ENCODE results near the gene ATG7. TPM values are rescaled to one million over a fixed set of nuclear protein-coding genes. Genes with fewer than 3 reads are reported as not detected.
A peak's percentile ranks its signal among the peaks of the same experiment; 100 is the strongest.

Gene ATG7
- total and polyA plus RNA-seq, 10 of the 15 experiments (the other 5 are each of a cell fraction or from before 2014, with no cell fraction given), result 13.5 to 49.5 (median 26.4) TPM

DNA sequence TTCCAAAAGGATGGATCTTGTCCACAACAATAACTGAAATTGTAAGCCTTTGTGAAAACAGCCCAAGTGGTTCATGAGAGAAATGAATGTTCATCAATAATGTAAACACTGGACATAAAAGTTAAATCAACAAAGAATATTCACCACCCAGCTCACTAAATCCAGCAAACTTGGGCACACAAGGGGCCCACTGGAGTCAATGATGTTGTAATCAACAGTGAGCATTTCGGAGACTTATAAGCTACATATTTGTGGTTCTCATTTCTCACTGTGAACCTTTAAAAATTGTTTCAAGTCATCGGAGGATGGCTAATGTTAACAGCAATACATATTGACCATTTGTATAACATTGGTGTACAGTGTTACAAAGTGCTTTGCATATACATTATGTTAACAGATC lies 308.4 kb downstream of the ATG7 start (continued):
- TF ChIP-seq, protein P1, sequence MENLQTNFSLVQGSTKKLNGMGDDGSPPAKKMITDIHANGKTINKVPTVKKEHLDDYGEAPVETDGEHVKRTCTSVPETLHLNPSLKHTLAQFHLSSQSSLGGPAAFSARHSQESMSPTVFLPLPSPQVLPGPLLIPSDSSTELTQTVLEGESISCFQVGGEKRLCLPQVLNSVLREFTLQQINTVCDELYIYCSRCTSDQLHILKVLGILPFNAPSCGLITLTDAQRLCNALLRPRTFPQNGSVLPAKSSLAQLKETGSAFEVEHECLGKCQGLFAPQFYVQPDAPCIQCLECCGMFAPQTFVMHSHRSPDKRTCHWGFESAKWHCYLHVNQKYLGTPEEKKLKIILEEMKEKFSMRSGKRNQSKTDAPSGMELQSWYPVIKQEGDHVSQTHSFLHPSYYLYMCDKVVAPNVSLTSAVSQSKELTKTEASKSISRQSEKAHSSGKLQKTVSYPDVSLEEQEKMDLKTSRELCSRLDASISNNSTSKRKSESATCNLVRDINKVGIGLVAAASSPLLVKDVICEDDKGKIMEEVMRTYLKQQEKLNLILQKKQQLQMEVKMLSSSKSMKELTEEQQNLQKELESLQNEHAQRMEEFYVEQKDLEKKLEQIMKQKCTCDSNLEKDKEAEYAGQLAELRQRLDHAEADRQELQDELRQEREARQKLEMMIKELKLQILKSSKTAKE (IDR thresholded peaks at IDR 0.05; ENCODE audit: low read depth, poor library complexity, severe bottlenecking), result no peak
- TF ChIP-seq TCF3 (IDR thresholded peaks at IDR 0.05; ENCODE audit: borderline replicate concordance, insufficient read depth, low read depth, low read length), result no peak

DNA sequence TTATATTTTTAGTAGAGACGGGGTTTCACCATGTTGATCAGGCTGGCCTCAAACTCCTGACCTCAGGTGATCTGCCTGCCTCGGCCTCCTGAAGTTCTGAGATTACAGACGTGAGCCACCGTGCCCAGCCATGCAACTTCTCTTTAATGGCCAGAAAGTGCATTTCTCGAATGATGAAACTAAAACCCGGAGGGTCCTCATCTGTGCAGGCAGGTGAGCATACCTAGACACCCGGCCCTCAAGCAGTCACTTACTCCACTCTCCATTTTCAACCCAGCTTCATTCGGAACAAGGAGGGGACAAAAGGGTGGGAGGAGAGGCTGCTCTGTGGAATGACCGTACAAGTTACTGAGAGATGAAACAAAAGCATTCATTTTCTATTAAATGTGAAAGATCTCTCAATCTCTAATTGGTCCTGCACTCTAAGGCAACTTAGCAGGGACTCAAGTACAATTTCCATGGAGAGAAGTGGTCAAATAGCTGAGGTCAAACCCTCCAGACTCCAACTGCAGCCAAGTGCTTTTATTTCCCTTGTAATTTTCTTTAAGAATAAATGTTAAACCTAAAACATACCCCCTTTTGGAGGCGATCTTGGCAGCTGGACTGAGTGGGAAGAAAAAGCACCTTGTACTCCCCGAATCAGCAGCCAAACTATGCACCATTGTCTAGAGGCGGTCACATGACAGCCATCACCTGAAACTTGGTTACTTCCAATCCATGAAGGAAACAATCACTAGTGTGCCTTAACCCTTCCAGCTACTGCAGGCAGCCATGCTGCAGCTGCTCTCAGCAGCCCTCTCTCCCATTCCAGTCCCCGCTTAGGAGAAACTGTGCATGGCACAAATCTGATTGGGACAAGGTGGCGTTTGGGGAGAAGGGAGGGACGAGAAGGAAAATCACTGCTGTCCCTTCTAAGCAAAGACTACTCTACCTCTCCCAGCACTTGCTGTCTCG lies 309.3 kb downstream of the ATG7 start:
- SMC1A ChIA-PET (ENCODE audit: uncharacterized antibody, unreplicated experiment), result interaction anchor here (1.0 to 1.6 kb wide), 5 partner anchors 43 to 110 kb away, joined by 3 to 4 read pairs (median 3); no protein-coding TSS in a partner anchor
- in situ Hi-C loops (cut with MboI) (no loop called here), intact Hi-C loops (cut with micrococcal nuclease; ENCODE audit: unreplicated experiment) (loop anchor here (5.0 kb wide), 1 partner anchor 61 kb away; the partner anchor contains the start of gene VGLL4)
- CTCF ChIA-PET, result interaction anchor here (0.5 to 1.3 kb wide), 4 partner anchors 66 to 725 kb away, joined by 3 read pairs; no protein-coding TSS in a partner anchor
- peaks cover 2 to 5% of the 10 kb centered on the region in 2 experiments; a peak in 3 of 4 replicates for H3K36me3 ChIP-seq (ENCODE audit: control insufficient read depth in 2 of 2, insufficient read depth in 2 of 2, low read length in 1 of 2)
- RAD21 ChIA-PET (ENCODE audit: unreplicated experiment), result interaction anchor here (1.1 to 2.7 kb wide), 3 partner anchors 18 to 199 kb away, joined by 3 to 12 read pairs (median 3); partner anchors contain the start of gene VGLL4
- peaks cover 3% of the 10 kb centered on the region; the same call in 1 of the 2 replicates for H4K20me1 ChIP-seq (ENCODE audit: control insufficient read depth, insufficient read depth)
- DNase-seq (ENCODE audit: low read depth, low spot score) (no peak), FAIRE-seq (no peak), ATAC-seq (peak; percentile 64)
- 96% methylated on average over 16 of the region's 16 CpGs for WGBS (ENCODE audit: insufficient coverage, insufficient replicate concordance, low lambda C conversion rate, missing lambda C conversion rate)
- H3K9ac ChIP-seq (ENCODE audit: control insufficient read depth, insufficient read depth, low read length), result peak overlapping the region; percentile 47; the same call in 1 of the 2 replicates
- BruUV-seq (replicated peaks), result no TSS peak
- POLR2A ChIA-PET, result interaction anchor here (0.7 to 1.3 kb wide), 4 partner anchors 20 to 62 kb away, joined by 3 read pairs; no protein-coding TSS in a partner anchor
- H3K79me2 ChIP-seq (ENCODE audit: control insufficient read depth, insufficient read depth, low read length), result peaks cover 53% of the 10 kb centered on the region
- H3K4me1 ChIP-seq (ENCODE audit: control insufficient read depth, insufficient read depth, low read length), result peaks cover 20% of the 10 kb centered on the region
- peak overlapping the region; percentile 98 for H3K4me2 ChIP-seq (ENCODE audit: control insufficient read depth, insufficient read depth)
- peak overlapping the region; percentile 61 for H3K27ac ChIP-seq (ENCODE audit: control insufficient read depth, insufficient read depth)
- no peak overlapping the region for H2AFZ ChIP-seq (ENCODE audit: control insufficient read depth, low read depth, low read length)
- no peaks in the 10 kb centered on the region for H3K27me3 ChIP-seq (replicated peaks in 1 of 2; ENCODE audit: control insufficient read depth in 2 of 2, insufficient read depth in 2 of 2, low read length in 1 of 2)
- H3K4me3 ChIP-seq, result peak overlapping the region; percentile 42
- H3K9me3 ChIP-seq (replicated peaks; ENCODE audit: control insufficient read depth, insufficient read depth, low read length), result no peaks in the 10 kb centered on the region
- TF ChIP-seq TCF7 (IDR thresholded peaks at IDR 0.05; ENCODE audit: borderline replicate concordance), result no peak
- TF ChIP-seq EP300 (IDR thresholded peaks at IDR 0.05; ENCODE audit: borderline replicate concordance in 1 of 2, control insufficient read depth in 1 of 2, low read depth in 2 of 2, low read length in 2 of 2), result no peak
- TF ChIP-seq SMAD5 (IDR thresholded peaks at IDR 0.05; ENCODE audit: low read depth), result no peak
- 0 out of 2 replicates have a peak, but pooled peaks have one; percentile 13 for TF ChIP-seq TCF12 (IDR thresholded peaks at IDR 0.05; ENCODE audit: low read depth, low read length)
- TF ChIP-seq, protein P2, sequence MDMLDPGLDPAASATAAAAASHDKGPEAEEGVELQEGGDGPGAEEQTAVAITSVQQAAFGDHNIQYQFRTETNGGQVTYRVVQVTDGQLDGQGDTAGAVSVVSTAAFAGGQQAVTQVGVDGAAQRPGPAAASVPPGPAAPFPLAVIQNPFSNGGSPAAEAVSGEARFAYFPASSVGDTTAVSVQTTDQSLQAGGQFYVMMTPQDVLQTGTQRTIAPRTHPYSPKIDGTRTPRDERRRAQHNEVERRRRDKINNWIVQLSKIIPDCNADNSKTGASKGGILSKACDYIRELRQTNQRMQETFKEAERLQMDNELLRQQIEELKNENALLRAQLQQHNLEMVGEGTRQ (IDR thresholded peaks at IDR 0.05; ENCODE audit: borderline replicate concordance, low read depth, low read length), result peak; percentile 27; the same call in 1 of the 2 replicates
- TF ChIP-seq, protein P3, sequence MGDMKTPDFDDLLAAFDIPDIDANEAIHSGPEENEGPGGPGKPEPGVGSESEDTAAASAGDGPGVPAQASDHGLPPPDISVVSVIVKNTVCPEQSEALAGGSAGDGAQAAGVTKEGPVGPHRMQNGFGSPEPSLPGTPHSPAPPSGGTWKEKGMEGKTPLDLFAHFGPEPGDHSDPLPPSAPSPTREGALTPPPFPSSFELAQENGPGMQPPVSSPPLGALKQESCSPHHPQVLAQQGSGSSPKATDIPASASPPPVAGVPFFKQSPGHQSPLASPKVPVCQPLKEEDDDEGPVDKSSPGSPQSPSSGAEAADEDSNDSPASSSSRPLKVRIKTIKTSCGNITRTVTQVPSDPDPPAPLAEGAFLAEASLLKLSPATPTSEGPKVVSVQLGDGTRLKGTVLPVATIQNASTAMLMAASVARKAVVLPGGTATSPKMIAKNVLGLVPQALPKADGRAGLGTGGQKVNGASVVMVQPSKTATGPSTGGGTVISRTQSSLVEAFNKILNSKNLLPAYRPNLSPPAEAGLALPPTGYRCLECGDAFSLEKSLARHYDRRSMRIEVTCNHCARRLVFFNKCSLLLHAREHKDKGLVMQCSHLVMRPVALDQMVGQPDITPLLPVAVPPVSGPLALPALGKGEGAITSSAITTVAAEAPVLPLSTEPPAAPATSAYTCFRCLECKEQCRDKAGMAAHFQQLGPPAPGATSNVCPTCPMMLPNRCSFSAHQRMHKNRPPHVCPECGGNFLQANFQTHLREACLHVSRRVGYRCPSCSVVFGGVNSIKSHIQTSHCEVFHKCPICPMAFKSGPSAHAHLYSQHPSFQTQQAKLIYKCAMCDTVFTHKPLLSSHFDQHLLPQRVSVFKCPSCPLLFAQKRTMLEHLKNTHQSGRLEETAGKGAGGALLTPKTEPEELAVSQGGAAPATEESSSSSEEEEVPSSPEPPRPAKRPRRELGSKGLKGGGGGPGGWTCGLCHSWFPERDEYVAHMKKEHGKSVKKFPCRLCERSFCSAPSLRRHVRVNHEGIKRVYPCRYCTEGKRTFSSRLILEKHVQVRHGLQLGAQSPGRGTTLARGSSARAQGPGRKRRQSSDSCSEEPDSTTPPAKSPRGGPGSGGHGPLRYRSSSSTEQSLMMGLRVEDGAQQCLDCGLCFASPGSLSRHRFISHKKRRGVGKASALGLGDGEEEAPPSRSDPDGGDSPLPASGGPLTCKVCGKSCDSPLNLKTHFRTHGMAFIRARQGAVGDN (IDR thresholded peaks at IDR 0.05), result no peak
- TF ChIP-seq DPF2 (IDR thresholded peaks at IDR 0.05), result no peak
- no peak for TF ChIP-seq BCL11A (IDR thresholded peaks at IDR 0.05; ENCODE audit: low read depth, low read length)
